ENCODE results near the gene TMPRSS5. TPM values are rescaled to one million over a fixed set of nuclear protein-coding genes. Genes with fewer than 3 reads are reported as not detected.
A peak's percentile ranks its signal among the peaks of the same experiment; 100 is the strongest.

The TMPRSS5 gene
- total and polyA plus RNA-seq, 4 donors: 9.5 to 22.7 (median 14.9) TPM

- no peaks in the 10 kb centered on the region for H3K27me3 ChIP-seq (ENCODE audit: control insufficient read depth, insufficient read depth, low read length)
- no peak for DNase-seq (ENCODE audit: low read depth in 4 of 6, low spot score in 6 of 6)
- no peak overlapping the region for H3K27ac ChIP-seq (ENCODE audit: low read depth, low read length)
- H3K36me3 ChIP-seq (ENCODE audit: control insufficient read depth, insufficient read depth, low read length): no peaks in the 10 kb centered on the region
- WGBS (ENCODE audit: insufficient coverage): 88% methylated on average over 1 of the region's 2 CpGs
- no peak overlapping the region for H3K4me3 ChIP-seq (ENCODE audit: low read depth, low read length)
- no peaks in the 10 kb centered on the region for H3K4me1 ChIP-seq (ENCODE audit: control insufficient read depth, insufficient read depth, low read length)
- H3K9me3 ChIP-seq (ENCODE audit: control insufficient read depth, insufficient read depth, low read length): peaks cover 4% of the 10 kb centered on the region
Observed at GRCh38 chr11:113663567-113663966, 42.5 kb downstream of the TMPRSS5 start.

- H3K4me1 ChIP-seq (ENCODE audit: control insufficient read depth, insufficient read depth, low read length): no peaks in the 10 kb centered on the region
- H3K36me3 ChIP-seq (ENCODE audit: control insufficient read depth, insufficient read depth, low read length): no peaks in the 10 kb centered on the region
- 93% methylated on average over 2 of the region's 5 CpGs for WGBS (ENCODE audit: insufficient coverage)
- DNase-seq (ENCODE audit: low read depth in 4 of 6, low spot score in 6 of 6): no peak
- no peaks in the 10 kb centered on the region for H3K9me3 ChIP-seq (ENCODE audit: control insufficient read depth, insufficient read depth, low read length)
- H3K27me3 ChIP-seq (ENCODE audit: control insufficient read depth, insufficient read depth, low read length): no peaks in the 10 kb centered on the region
- H3K27ac ChIP-seq (ENCODE audit: low read depth, low read length): no peak overlapping the region
- H3K4me3 ChIP-seq (ENCODE audit: low read depth, low read length): no peak overlapping the region
Observed at GRCh38 chr11:113655771-113656170, 50.3 kb downstream of the TMPRSS5 start.

DNA sequence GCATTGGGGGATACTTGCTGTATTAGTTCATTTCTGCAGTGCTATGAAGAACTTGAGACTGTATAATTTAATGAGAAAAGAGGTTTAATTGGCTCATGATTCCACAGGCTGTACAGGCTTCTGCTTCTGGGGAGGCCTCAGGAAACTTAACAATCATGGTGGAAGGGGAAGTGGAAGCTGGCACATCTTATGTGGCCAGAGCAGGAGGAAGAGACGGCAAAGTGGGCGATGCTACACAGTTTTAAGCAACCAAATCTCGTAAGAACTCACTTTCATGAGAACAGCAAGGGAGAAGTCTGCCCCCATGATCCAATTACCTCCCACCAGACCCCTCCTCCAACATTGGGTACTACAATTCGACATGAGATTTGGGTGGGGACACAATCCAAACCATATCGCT, 55.1 kb downstream of the TMPRSS5 start:
- WGBS (ENCODE audit: insufficient coverage): 54% methylated on average over 2 of the region's 5 CpGs
- no peaks in the 10 kb centered on the region for H3K27me3 ChIP-seq (ENCODE audit: control insufficient read depth, insufficient read depth, low read length)
- H3K4me3 ChIP-seq (ENCODE audit: low read depth, low read length): no peak overlapping the region
- no peak for DNase-seq (ENCODE audit: low read depth in 4 of 6, low spot score in 6 of 6)
- H3K4me1 ChIP-seq (ENCODE audit: control insufficient read depth, insufficient read depth, low read length): no peaks in the 10 kb centered on the region
- no peaks in the 10 kb centered on the region for H3K9me3 ChIP-seq (ENCODE audit: control insufficient read depth, insufficient read depth, low read length)
- no peaks in the 10 kb centered on the region for H3K36me3 ChIP-seq (ENCODE audit: control insufficient read depth, insufficient read depth, low read length)
- H3K27ac ChIP-seq (ENCODE audit: low read depth, low read length): no peak overlapping the region

DNA sequence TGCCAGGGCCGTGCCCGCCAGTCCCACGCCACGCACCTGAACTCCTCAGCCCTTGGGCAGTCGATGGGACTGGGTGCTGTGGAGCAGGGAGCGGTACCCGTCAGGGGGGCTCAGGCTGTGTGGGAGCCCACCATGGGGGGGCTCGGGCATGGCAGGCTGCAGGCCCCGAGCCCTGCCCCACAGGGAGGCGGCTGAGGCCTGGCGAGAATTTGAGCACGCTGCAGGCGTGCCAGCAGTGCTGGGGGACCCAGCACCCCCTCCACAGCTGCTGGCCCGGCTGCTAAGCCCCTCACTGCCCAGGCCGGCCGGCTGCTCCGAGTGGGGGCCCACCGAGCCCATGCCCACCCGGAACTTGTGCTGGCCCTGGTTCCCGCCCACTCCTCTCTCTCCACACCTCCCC, 56.8 kb downstream of the TMPRSS5 start:
- Histone ChIP-seq H3K4me3 (ENCODE audit: low read depth, low read length) (no peak overlapping the region), H3K9me3 (ENCODE audit: control insufficient read depth, insufficient read depth, low read length) (no peaks in the 10 kb centered on the region)

DNA sequence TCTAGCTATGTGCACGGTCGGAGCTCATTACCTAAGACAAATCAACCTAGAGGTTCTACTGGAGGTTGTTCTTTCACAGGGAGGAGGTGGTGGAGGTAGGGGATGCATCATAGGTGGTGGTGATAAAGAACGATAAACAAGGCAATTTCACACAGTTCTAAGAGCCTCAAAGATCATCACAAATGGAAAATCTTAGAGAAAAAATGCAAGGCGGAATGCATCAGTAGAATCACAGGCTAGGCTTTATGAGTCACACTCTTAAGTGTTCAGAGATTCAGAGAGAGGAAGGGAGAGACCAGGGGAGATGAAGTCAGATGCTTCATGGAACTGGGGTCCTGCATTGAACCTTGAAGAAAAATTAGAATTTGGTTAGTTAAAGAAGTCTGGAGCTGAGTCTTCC, 58.3 kb downstream of the TMPRSS5 start:
- no peak overlapping the region for H3K4me3 ChIP-seq (ENCODE audit: low read depth, low read length)
- no peak for DNase-seq (ENCODE audit: low read depth in 4 of 6, low spot score in 6 of 6)
- WGBS (ENCODE audit: insufficient coverage): 86% methylated on average over 1 of the region's 4 CpGs
- no peak overlapping the region for H3K27ac ChIP-seq (ENCODE audit: low read depth, low read length)
- H3K4me1 ChIP-seq (ENCODE audit: control insufficient read depth, insufficient read depth, low read length): peaks cover 3% of the 10 kb centered on the region
- H3K36me3 ChIP-seq (ENCODE audit: control insufficient read depth, insufficient read depth, low read length): no peaks in the 10 kb centered on the region
- H3K9me3 ChIP-seq (ENCODE audit: control insufficient read depth, insufficient read depth, low read length): no peaks in the 10 kb centered on the region
- H3K27me3 ChIP-seq (ENCODE audit: control insufficient read depth, insufficient read depth, low read length): no peaks in the 10 kb centered on the region

More for the DNA sequence above, 56.8 kb downstream of the TMPRSS5 start:
- WGBS (ENCODE audit: insufficient coverage): 95% methylated on average over 16 of the region's 20 CpGs
- Histone ChIP-seq H3K36me3 (ENCODE audit: control insufficient read depth, insufficient read depth, low read length) (no peaks in the 10 kb centered on the region), H3K4me1 (ENCODE audit: control insufficient read depth, insufficient read depth, low read length) (no peaks in the 10 kb centered on the region), H3K27ac (ENCODE audit: low read depth, low read length) (no peak overlapping the region), H3K27me3 (ENCODE audit: control insufficient read depth, insufficient read depth, low read length) (no peaks in the 10 kb centered on the region)
- DNase-seq (ENCODE audit: low read depth in 4 of 6, low spot score in 6 of 6): no peak

DNA sequence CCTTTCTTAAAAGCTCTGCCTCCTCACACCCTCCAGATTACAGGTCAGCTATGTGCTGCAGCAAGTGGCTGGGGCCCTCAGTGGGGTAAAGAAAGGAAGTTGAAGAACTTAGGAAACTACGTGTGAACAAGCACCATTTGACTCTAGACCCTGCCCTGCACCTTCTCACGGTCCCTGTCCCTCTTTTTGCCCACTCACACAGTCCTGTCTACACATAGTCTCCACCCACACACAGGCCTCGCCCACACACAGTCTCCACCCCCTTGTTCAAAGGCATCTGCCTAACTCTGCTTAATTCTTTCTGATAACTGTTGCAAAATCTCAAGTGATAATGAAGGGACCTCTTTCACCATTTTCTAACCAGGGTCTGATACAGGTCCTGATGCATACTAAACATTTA, 59.0 kb downstream of the TMPRSS5 start:
- Histone ChIP-seq H3K4me3 (ENCODE audit: low read depth, low read length) (no peak overlapping the region), H3K4me1 (ENCODE audit: control insufficient read depth, insufficient read depth, low read length) (peaks cover 3% of the 10 kb centered on the region), H3K27me3 (ENCODE audit: control insufficient read depth, insufficient read depth, low read length) (no peaks in the 10 kb centered on the region), H3K9me3 (ENCODE audit: control insufficient read depth, insufficient read depth, low read length) (no peaks in the 10 kb centered on the region), H3K27ac (ENCODE audit: low read depth, low read length) (no peak overlapping the region), H3K36me3 (ENCODE audit: control insufficient read depth, insufficient read depth, low read length) (no peaks in the 10 kb centered on the region)
- 93% methylated on average over 2 of the region's 3 CpGs for WGBS (ENCODE audit: insufficient coverage)
- no peak for DNase-seq (ENCODE audit: low read depth in 4 of 6, low spot score in 6 of 6)

DNA sequence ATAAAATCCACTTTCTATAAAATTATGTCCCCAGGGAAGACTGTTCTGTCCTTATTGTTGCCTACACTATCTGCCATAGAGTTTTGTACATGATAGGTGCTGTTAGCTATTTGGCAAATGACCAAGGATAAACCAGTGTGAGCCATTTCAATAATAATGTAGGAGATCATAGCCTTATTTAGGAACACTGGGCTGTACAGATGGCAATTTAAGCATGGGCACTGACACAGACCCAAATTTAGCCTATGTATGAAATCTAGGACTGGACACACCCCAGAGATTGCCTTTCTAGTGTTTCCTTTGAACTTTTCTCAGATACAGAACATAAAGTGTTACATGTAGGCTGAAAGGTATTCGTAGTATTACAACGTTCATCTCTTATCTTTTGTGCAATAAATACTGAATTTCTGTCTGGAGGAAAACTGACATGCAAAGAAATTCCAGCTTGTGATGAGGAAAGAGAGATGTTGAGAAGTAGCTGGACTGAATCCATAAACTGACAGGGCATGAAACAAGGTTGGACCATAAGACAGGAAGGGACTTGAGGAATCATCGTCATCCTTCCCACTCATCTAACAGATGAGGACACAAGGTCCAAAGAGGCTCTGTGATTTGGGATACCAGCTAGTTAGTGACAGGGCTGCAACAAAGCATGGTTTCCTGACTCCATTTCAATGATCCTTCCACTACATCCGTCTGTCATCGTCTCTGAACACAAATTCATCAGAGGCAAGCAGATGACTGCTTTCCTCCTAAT, 60.3 kb downstream of the TMPRSS5 start:
- H3K9me3 ChIP-seq (ENCODE audit: control insufficient read depth, insufficient read depth, low read length): no peaks in the 10 kb centered on the region
- no peak for DNase-seq (ENCODE audit: low read depth in 4 of 6, low spot score in 6 of 6)
- H3K4me3 ChIP-seq (ENCODE audit: low read depth, low read length): no peak overlapping the region
- H3K27me3 ChIP-seq (ENCODE audit: control insufficient read depth, insufficient read depth, low read length): no peaks in the 10 kb centered on the region
- WGBS (ENCODE audit: insufficient coverage): 100% methylated on average over 2 of the region's 5 CpGs
- no peak overlapping the region for H3K27ac ChIP-seq (ENCODE audit: low read depth, low read length)
- H3K4me1 ChIP-seq (ENCODE audit: control insufficient read depth, insufficient read depth, low read length): peaks cover 3% of the 10 kb centered on the region
- no peaks in the 10 kb centered on the region for H3K36me3 ChIP-seq (ENCODE audit: control insufficient read depth, insufficient read depth, low read length)

GRCh38 chr11:113644605-113645004, 61.5 kb downstream of the TMPRSS5 start:
- DNase-seq (ENCODE audit: low read depth in 4 of 6, low spot score in 6 of 6): no peak

GRCh38 chr11:113643701-113644100, 62.4 kb downstream of the TMPRSS5 start:
- Histone ChIP-seq H3K4me3 (ENCODE audit: low read depth, low read length) (no peak overlapping the region), H3K27me3 (ENCODE audit: control insufficient read depth, insufficient read depth, low read length) (no peaks in the 10 kb centered on the region), H3K4me1 (ENCODE audit: control insufficient read depth, insufficient read depth, low read length) (peaks cover 3% of the 10 kb centered on the region), H3K27ac (ENCODE audit: low read depth, low read length) (no peak overlapping the region), H3K9me3 (ENCODE audit: control insufficient read depth, insufficient read depth, low read length) (no peaks in the 10 kb centered on the region), H3K36me3 (ENCODE audit: control insufficient read depth, insufficient read depth, low read length) (no peaks in the 10 kb centered on the region)
- WGBS (ENCODE audit: insufficient coverage): 95% methylated on average over 4 of the region's 5 CpGs
- DNase-seq (ENCODE audit: low read depth in 4 of 6, low spot score in 6 of 6): no peak

More at GRCh38 chr11:113644605-113645004, 61.5 kb downstream of the TMPRSS5 start:
- H3K4me3 ChIP-seq (ENCODE audit: low read depth, low read length): no peak overlapping the region
- no peaks in the 10 kb centered on the region for H3K27me3 ChIP-seq (ENCODE audit: control insufficient read depth, insufficient read depth, low read length)
- no peaks in the 10 kb centered on the region for H3K36me3 ChIP-seq (ENCODE audit: control insufficient read depth, insufficient read depth, low read length)
- no peaks in the 10 kb centered on the region for H3K9me3 ChIP-seq (ENCODE audit: control insufficient read depth, insufficient read depth, low read length)
- peaks cover 3% of the 10 kb centered on the region for H3K4me1 ChIP-seq (ENCODE audit: control insufficient read depth, insufficient read depth, low read length)
- WGBS (ENCODE audit: insufficient coverage): 88% methylated on average over 3 of the region's 3 CpGs
- no peak overlapping the region for H3K27ac ChIP-seq (ENCODE audit: low read depth, low read length)

DNA sequence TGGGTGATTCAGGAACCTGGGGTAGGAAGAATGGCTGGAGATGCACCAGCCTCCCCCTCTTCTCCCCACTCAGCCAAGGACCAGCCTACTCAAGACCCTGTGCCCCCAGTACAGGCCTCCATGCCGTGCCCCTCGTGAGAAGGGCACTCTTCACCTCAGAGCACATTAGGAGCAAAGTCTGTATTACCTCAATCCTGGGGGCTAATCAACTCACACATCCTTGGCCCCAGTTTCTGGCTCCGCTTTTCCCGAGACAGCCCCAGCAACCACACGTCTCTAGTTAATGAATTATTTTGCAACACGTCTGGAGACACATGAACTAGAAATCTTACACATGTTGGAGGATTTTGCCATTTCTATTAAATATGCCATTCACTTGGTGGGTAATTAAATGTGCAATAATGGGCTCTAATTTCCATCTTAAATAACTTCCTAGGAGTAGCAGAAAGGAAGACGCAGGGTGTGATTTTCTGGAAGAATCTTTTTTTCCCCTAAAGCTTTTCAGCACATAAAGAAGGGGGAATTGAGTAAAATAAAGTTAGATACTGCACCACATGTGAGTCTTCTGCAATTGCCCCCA, 63.0 kb downstream of the TMPRSS5 start:
- peak in 2 of 6 donors; percentile 26 to 80 for DNase-seq (ENCODE audit: low read depth in 4 of 6, low spot score in 6 of 6)
- no peak overlapping the region for H3K4me3 ChIP-seq (ENCODE audit: low read depth, low read length)

More for the DNA sequence above, 63.0 kb downstream of the TMPRSS5 start:
- WGBS (ENCODE audit: insufficient coverage): 45% methylated on average over 2 of the region's 7 CpGs
- Histone ChIP-seq H3K4me1 (ENCODE audit: control insufficient read depth, insufficient read depth, low read length) (peaks cover 3% of the 10 kb centered on the region), H3K27me3 (ENCODE audit: control insufficient read depth, insufficient read depth, low read length) (no peaks in the 10 kb centered on the region), H3K9me3 (ENCODE audit: control insufficient read depth, insufficient read depth, low read length) (no peaks in the 10 kb centered on the region), H3K27ac (ENCODE audit: low read depth, low read length) (no peak overlapping the region), H3K36me3 (ENCODE audit: control insufficient read depth, insufficient read depth, low read length) (no peaks in the 10 kb centered on the region)

Data from spinal cord (tissue), 10 donors.